Measurements from ENCODE around the gene ARMC5. TPM values are rescaled to one million over a fixed set of nuclear protein-coding genes. Genes with fewer than 3 reads are reported as not detected.

ARMC5 gene
- total RNA-seq, 1 experiment from 2014 or later: 8.8 TPM

- no peak for DNase-seq (ENCODE audit: low spot score)
- BruUV-seq (replicated peaks): no TSS peak
- intact Hi-C loops (cut with micrococcal nuclease; ENCODE audit: unreplicated experiment): no loop called here
- peak overlapping the region; percentile 53 for H3K4me3 ChIP-seq (ENCODE audit: low read depth, low read length, poor library complexity, severe bottlenecking)
- H3K27ac ChIP-seq (ENCODE audit: low read depth, low read length, poor library complexity, severe bottlenecking): no peak overlapping the region
- ChIA-PET POLR2A (ENCODE audit: low non-redundant PET) (no interaction called here), CTCF (interaction anchor here (1.0 kb wide), 1 partner anchor 27 kb away, joined by 3 read pairs; no protein-coding TSS in a partner anchor)
- H3K4me1 ChIP-seq (ENCODE audit: insufficient read depth, low read length, poor library complexity, severe bottlenecking): peaks cover 12% of the 10 kb centered on the region
- peaks cover under 1% of the 10 kb centered on the region for H3K27me3 ChIP-seq (replicated peaks; ENCODE audit: insufficient read depth, low read depth, low read length, poor library complexity)
- no peaks in the 10 kb centered on the region for H3K9me3 ChIP-seq (ENCODE audit: low read depth, low read length, poor library complexity, severe bottlenecking)
- peaks cover 3% of the 10 kb centered on the region for H3K36me3 ChIP-seq (ENCODE audit: insufficient read depth, low read length, poor library complexity, severe bottlenecking)
- TF ChIP-seq CTCF (conservative IDR thresholded peaks at IDR 0.05; ENCODE audit: low read depth, low read length) (no peak), EZH2 (IDR thresholded peaks at IDR 0.05; ENCODE audit: borderline replicate concordance, low read depth, low read length, poor library complexity, severe bottlenecking) (no peak)
Observed at GRCh38 chr16:31487071-31487719, 27.9 kb downstream of the ARMC5 start.

DNA sequence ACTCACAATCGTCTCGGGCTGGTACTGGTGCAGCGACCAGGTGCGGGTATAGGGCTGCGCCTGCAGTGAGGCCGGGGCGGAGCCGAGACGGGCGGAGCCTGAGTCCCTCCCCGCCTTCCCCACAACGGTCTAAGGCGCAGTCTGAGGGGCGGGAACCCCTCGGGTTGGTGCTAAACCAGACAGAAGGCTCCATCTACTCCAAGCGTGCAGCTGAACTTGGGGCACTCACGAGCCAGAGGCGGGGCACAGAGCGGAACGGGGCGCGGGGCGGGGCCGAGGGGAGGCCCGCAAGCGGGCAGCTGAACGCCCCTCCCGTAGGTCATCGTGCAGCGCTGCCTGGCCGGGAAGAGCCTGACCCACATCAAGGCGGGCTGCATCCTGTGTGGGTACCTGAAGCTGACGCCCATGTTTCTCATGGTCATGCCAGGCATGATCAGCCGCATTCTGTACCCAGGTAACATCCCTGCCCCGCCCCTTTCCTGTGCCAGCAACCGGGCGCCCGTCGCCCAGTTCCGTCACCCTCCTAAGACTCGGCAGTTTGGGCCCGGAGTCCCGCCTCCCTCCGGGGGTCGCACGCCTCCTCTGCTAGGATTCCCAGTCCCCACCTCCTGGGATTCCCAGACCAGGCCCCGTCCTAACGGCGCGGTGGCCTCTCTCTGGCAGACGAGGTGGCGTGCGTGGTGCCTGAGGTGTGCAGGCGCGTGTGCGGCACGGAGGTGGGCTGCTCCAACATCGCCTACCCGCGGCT lies 28.6 kb downstream of the ARMC5 start:
- no TSS peak for BruUV-seq (replicated peaks)
- Histone ChIP-seq H3K27ac (ENCODE audit: low read depth, low read length, poor library complexity, severe bottlenecking) (no peak overlapping the region), H3K4me1 (ENCODE audit: insufficient read depth, low read length, poor library complexity, severe bottlenecking) (peaks cover 12% of the 10 kb centered on the region), H3K36me3 (ENCODE audit: insufficient read depth, low read length, poor library complexity, severe bottlenecking) (peaks cover 6% of the 10 kb centered on the region), H3K4me3 (ENCODE audit: low read depth, low read length, poor library complexity, severe bottlenecking) (peak overlapping the region; percentile 53), H3K27me3 (replicated peaks; ENCODE audit: insufficient read depth, low read depth, low read length, poor library complexity) (no peaks in the 10 kb centered on the region), H3K9me3 (ENCODE audit: low read depth, low read length, poor library complexity, severe bottlenecking) (no peaks in the 10 kb centered on the region)
- ChIA-PET POLR2A (ENCODE audit: low non-redundant PET) (no interaction called here), CTCF (interaction anchor here (1.0 kb wide), 1 partner anchor 27 kb away, joined by 3 read pairs; no protein-coding TSS in a partner anchor)
- peak; percentile 60 for DNase-seq (ENCODE audit: low spot score)
- intact Hi-C loops (cut with micrococcal nuclease; ENCODE audit: unreplicated experiment): no loop called here
- TF ChIP-seq CTCF (conservative IDR thresholded peaks at IDR 0.05; ENCODE audit: low read depth, low read length): no peak
- TF ChIP-seq EZH2 (IDR thresholded peaks at IDR 0.05; ENCODE audit: borderline replicate concordance, low read depth, low read length, poor library complexity, severe bottlenecking): no peak

- peaks cover 12% of the 10 kb centered on the region for H3K4me1 ChIP-seq (ENCODE audit: insufficient read depth, low read length, poor library complexity, severe bottlenecking)
- POLR2A ChIA-PET (ENCODE audit: low non-redundant PET): no interaction called here
- peak overlapping the region; percentile 53 for H3K4me3 ChIP-seq (ENCODE audit: low read depth, low read length, poor library complexity, severe bottlenecking)
- H3K36me3 ChIP-seq (ENCODE audit: insufficient read depth, low read length, poor library complexity, severe bottlenecking): peaks cover 10% of the 10 kb centered on the region
- no peaks in the 10 kb centered on the region for H3K27me3 ChIP-seq (replicated peaks; ENCODE audit: insufficient read depth, low read depth, low read length, poor library complexity)
- BruUV-seq (replicated peaks): no TSS peak
- no peak for DNase-seq (ENCODE audit: low spot score)
- TF ChIP-seq CTCF (conservative IDR thresholded peaks at IDR 0.05; ENCODE audit: low read depth, low read length): no peak
- no peak for TF ChIP-seq EZH2 (IDR thresholded peaks at IDR 0.05; ENCODE audit: borderline replicate concordance, low read depth, low read length, poor library complexity, severe bottlenecking)
- no peaks in the 10 kb centered on the region for H3K9me3 ChIP-seq (ENCODE audit: low read depth, low read length, poor library complexity, severe bottlenecking)
- CTCF ChIA-PET: no interaction called here
- H3K27ac ChIP-seq (ENCODE audit: low read depth, low read length, poor library complexity, severe bottlenecking): no peak overlapping the region
- intact Hi-C loops (cut with micrococcal nuclease; ENCODE audit: unreplicated experiment): no loop called here
Observed at GRCh38 chr16:31488468-31489297, 29.4 kb downstream of the ARMC5 start.

Measured in A673 (cell line).